Measurements from ENCODE around the gene UNC93A.
"Not testable (repeated sequence)": the region's sequence is repeated elsewhere in the genome, so short reads cannot be mapped to it uniquely, and the experiment has no call there.

Gene UNC93A

GRCh38 chr6:167317172-167317571 is 26.1 kb downstream of the UNC93A start:
- DNase-seq, result no peak

- DNase-seq, result not testable (repeated sequence)
Observed at GRCh38 chr6:167318354-167318753, 27.2 kb downstream of the UNC93A start.

GRCh38 chr6:167318856-167319255 is 27.7 kb downstream of the UNC93A start:
- not testable (repeated sequence) for DNase-seq

- DNase-seq, result not testable (repeated sequence)
Observed at GRCh38 chr6:167319856-167320753, 29.0 kb downstream of the UNC93A start.

GRCh38 chr6:167320754-167321056 is 29.6 kb downstream of the UNC93A start:
- DNase-seq, result not testable (repeated sequence)

GRCh38 chr6:167321185-167321584 is 30.1 kb downstream of the UNC93A start:
- not testable (repeated sequence) for DNase-seq

GRCh38 chr6:167323111-167323510 is 32.0 kb downstream of the UNC93A start:
- DNase-seq, result no peak

GRCh38 chr6:167324111-167324510 is 33.0 kb downstream of the UNC93A start:
- no peak for DNase-seq

- no peak for DNase-seq
Observed at GRCh38 chr6:167325766-167326165, 34.7 kb downstream of the UNC93A start.

GRCh38 chr6:167327391-167327790 is 36.3 kb downstream of the UNC93A start:
- DNase-seq, result no peak

- no peak for DNase-seq
Observed at GRCh38 chr6:167328086-167328485, 37.0 kb downstream of the UNC93A start.

- DNase-seq, result no peak
Observed at GRCh38 chr6:167329014-167329413, 37.9 kb downstream of the UNC93A start.

- DNase-seq, result no peak
Observed at GRCh38 chr6:167330750-167331149, 39.6 kb downstream of the UNC93A start.

GRCh38 chr6:167331565-167331964 is 40.5 kb downstream of the UNC93A start:
- DNase-seq, result no peak

- DNase-seq, result no peak
Observed at GRCh38 chr6:167336844-167337630, 45.9 kb downstream of the UNC93A start.

GRCh38 chr6:167337675-167338449 is 46.7 kb downstream of the UNC93A start:
- DNase-seq, result no peak

- no peak for DNase-seq
Observed at GRCh38 chr6:167338541-167339117, 47.5 kb downstream of the UNC93A start.

GRCh38 chr6:167341038-167341583 is 50.0 kb downstream of the UNC93A start:
- no peak for DNase-seq

- DNase-seq, result no peak
Observed at GRCh38 chr6:167341665-167342655, 50.8 kb downstream of the UNC93A start.

- no peak for DNase-seq
Observed at GRCh38 chr6:167342879-167343610, 51.9 kb downstream of the UNC93A start.

GRCh38 chr6:167345348-167345747 is 54.2 kb downstream of the UNC93A start:
- no peak for DNase-seq
